Liver (tissue), 9 donors: ENCODE data around the gene UNC13A. TPM values are rescaled to one million over a fixed set of nuclear protein-coding genes. Genes with fewer than 3 reads are reported as not detected.

Experiments
- DNase-seq: peaks from one replicate; pipeline ENCODE4 v3.0.0-alpha.2; 2017; ENCODE audit warnings: low spot score
- H3K27ac ChIP-seq, 2 donors: one replicate each; pipeline ENCODE4 v1.7.0; 2013; ENCODE audit warnings: inconsistent platforms in 2 of 2, low read length in 2 of 2, control low read depth in 1 of 2, low read depth in 1 of 2, mild to moderate bottlenecking in 1 of 2
- H3K27me3 ChIP-seq, 4 donors: one replicate each; pipeline versions ENCODE4 v1.6.1 to v1.7.0; 2013; ENCODE audit warnings: low read length in 3 of 4, inconsistent platforms in 1 of 4, mild to moderate bottlenecking in 1 of 4, moderate library complexity in 1 of 4; ENCODE audit not compliant: control insufficient read depth in 4 of 4, insufficient read depth in 4 of 4
- H3K36me3 ChIP-seq, 4 donors: one replicate each; pipeline versions ENCODE4 v1.6.1 to v1.7.0; 2013; ENCODE audit warnings: low read length in 3 of 4, mild to moderate bottlenecking in 3 of 4, low read depth in 1 of 4, moderate library complexity in 1 of 4; ENCODE audit not compliant: control insufficient read depth in 4 of 4, insufficient read depth in 3 of 4
- H3K4me1 ChIP-seq, 4 donors: one replicate each; pipeline versions ENCODE4 v1.6.1 to v1.7.0; 2013; ENCODE audit warnings: low read length in 3 of 4, mild to moderate bottlenecking in 3 of 4, moderate library complexity in 1 of 4; ENCODE audit not compliant: control insufficient read depth in 4 of 4, insufficient read depth in 4 of 4
- H3K4me3 ChIP-seq, 3 donors: one replicate each; pipeline versions ENCODE4 v1.6.1 to v1.7.0; 2013; ENCODE audit warnings: low read length in 3 of 3, control low read depth in 1 of 3, low read depth in 1 of 3, mild to moderate bottlenecking in 1 of 3
- H3K9ac ChIP-seq, 2 donors: one replicate each; pipeline ENCODE4 v1.7.0; 2013; ENCODE audit warnings: low read length in 2 of 2, mild to moderate bottlenecking in 2 of 2, moderate library complexity in 2 of 2, control low read depth in 1 of 2, low read depth in 1 of 2
- H3K9me3 ChIP-seq, 4 donors: one replicate each; pipeline versions ENCODE4 v1.6.1 to v1.7.0; 2013; ENCODE audit warnings: low read length in 3 of 4; ENCODE audit not compliant: control insufficient read depth in 4 of 4
- ATF3 ChIP-seq: IDR thresholded peaks from 2 replicates; pipeline ENCODE4 v1.6.1; 2016; ENCODE audit warnings: antibody characterized with exemption
- CTCF ChIP-seq: fragments of 150-350 bp; IDR thresholded peaks from 2 replicates; pipeline ENCODE4 v1.5.1; 2017; ENCODE audit warnings: improper control_type of control experiment, low read depth, low read length; ENCODE audit not compliant: missing input control
- EGR1 ChIP-seq, 2 donors: IDR thresholded peaks; 2 replicates each; pipeline ENCODE4 v1.6.1; 2016 to 2018; ENCODE audit warnings: antibody characterized with exemption in 2 of 2, low read depth in 2 of 2
- FOXA1 ChIP-seq: IDR thresholded peaks from 2 replicates; pipeline ENCODE4 v1.6.1; 2016; ENCODE audit warnings: antibody characterized with exemption
- GABPA ChIP-seq, 2 donors: IDR thresholded peaks in 1 of 2; conservative IDR thresholded peaks in 1 of 2; 2 replicates each; pipeline ENCODE4 v1.6.1; 2016; ENCODE audit warnings: antibody characterized with exemption in 2 of 2, mild to moderate bottlenecking in 1 of 2, moderate library complexity in 1 of 2
- HNF4A ChIP-seq, 2 donors: conservative IDR thresholded peaks; 2 replicates each; pipeline ENCODE4 v1.6.1; 2016; ENCODE audit warnings: antibody characterized with exemption in 2 of 2, mild to moderate bottlenecking in 2 of 2
- HNF4G ChIP-seq: IDR thresholded peaks from 2 replicates; pipeline ENCODE4 v1.6.1; 2016; ENCODE audit warnings: antibody characterized with exemption
- JUND ChIP-seq, 2 donors: IDR thresholded peaks; 2 replicates each; pipeline ENCODE4 v1.6.1; 2016; ENCODE audit warnings: antibody characterized with exemption in 2 of 2
- MAX ChIP-seq: IDR thresholded peaks from 2 replicates; pipeline ENCODE4 v1.6.1; 2016; ENCODE audit warnings: antibody characterized with exemption
- NR2F2 ChIP-seq: IDR thresholded peaks from 2 replicates; pipeline ENCODE4 v1.6.1; 2016; ENCODE audit warnings: antibody characterized with exemption
- RAD21 ChIP-seq, 2 donors: IDR thresholded peaks; 2 replicates each; pipeline ENCODE4 v1.6.1; 2016; ENCODE audit warnings: antibody characterized with exemption in 2 of 2, mild to moderate bottlenecking in 2 of 2
- REST ChIP-seq: IDR thresholded peaks from 2 replicates; pipeline ENCODE4 v1.6.1; 2016; ENCODE audit warnings: antibody characterized with exemption, mild to moderate bottlenecking
- RXRA ChIP-seq, 2 donors: IDR thresholded peaks; 2 replicates each; pipeline ENCODE4 v1.6.1; 2017 to 2018; ENCODE audit warnings: antibody characterized with exemption in 2 of 2, mild to moderate bottlenecking in 1 of 2
- SP1 ChIP-seq: IDR thresholded peaks from 2 replicates; pipeline ENCODE4 v1.6.1; 2018; ENCODE audit warnings: antibody characterized with exemption, mild to moderate bottlenecking
- TAF1 ChIP-seq: conservative IDR thresholded peaks from 2 replicates; pipeline ENCODE4 v1.6.1; 2016; ENCODE audit warnings: antibody characterized with exemption, mild to moderate bottlenecking
- YY1 ChIP-seq: IDR thresholded peaks from 2 replicates; pipeline ENCODE4 v1.6.1; 2016; ENCODE audit warnings: antibody characterized with exemption, mild to moderate bottlenecking
- ZBTB33 ChIP-seq: IDR thresholded peaks from 2 replicates; pipeline ENCODE4 v1.6.1; 2016; ENCODE audit warnings: antibody characterized with exemption
- WGBS: extraction: QIAGEN DNeasy Blood & Tissue Kit; methylation state at CpG from one replicate; pipeline ENCODE4 v1.1.7; 2013; 5-methylcytosine and 5-hydroxymethylcytosine counted together
- polyA plus RNA-seq, 2 donors: library from polyadenylated mRNA; stranded (reverse) in 1 of 2; unstranded in 1 of 2; fragments of 200-250 nt in 1 of 2; fragments of >200 nt in 1 of 2; fragmentation: Nextera tagmentation in 1 of 2; extraction: Ambion mirVana in 1 of 2; gene quantifications; one replicate each; pipeline versions ENCODE4 v1.2.1 to v1.2.3, GENCODE V29; 2013 to 2015
- total RNA-seq, 2 donors: library from RNA; depleted of rRNA; stranded (reverse); fragments of >200 nt; gene quantifications; one replicate each; pipeline ENCODE4 v1.2.3, GENCODE V29; 2014
- donor health status: healthy.
- donor health status: healthy.
- donor health status: healthy.
- donor health status: healthy.
- donor health status: healthy.

The UNC13A gene
- total and polyA plus RNA-seq, 4 donors: under 0.01 to 0.01 TPM; not detected in 2

GRCh38 chr19:17686592-17687024 is 1.5 kb downstream of the UNC13A start:
- WGBS: under 1% methylated on average over 28 of the region's 28 CpGs
- Histone ChIP-seq H3K4me1 (peaks cover 0 to 8% (median 1%) of the 10 kb centered on the region in 4 donors), H3K9me3 (no peaks in the 10 kb centered on the region), H3K27ac (no peak overlapping the region), H3K4me3 (no peak overlapping the region), H3K36me3 (no peaks in the 10 kb centered on the region), H3K9ac (no peak overlapping the region), H3K27me3 (peaks cover 0 to 14% (median 4%) of the 10 kb centered on the region in 4 donors)
- DNase-seq: no peak
- TF ChIP-seq ATF3 (no peak), REST (no peak), YY1 (no peak)

- peaks cover 0 to 8% (median 1%) of the 10 kb centered on the region in 4 donors for H3K4me1 ChIP-seq
- H3K4me3 ChIP-seq: no peak overlapping the region
- H3K27me3 ChIP-seq: peaks cover 0 to 15% (median 4%) of the 10 kb centered on the region in 4 donors
- DNase-seq: no peak
- H3K9me3 ChIP-seq: no peaks in the 10 kb centered on the region
- 4% methylated on average over 12 of the region's 12 CpGs for WGBS
- TF ChIP-seq JUND (IDR thresholded peaks at IDR 0.05) (no peak), CTCF (no peak), NR2F2 (no peak), ZBTB33 (no peak), HNF4A (conservative IDR thresholded peaks at IDR 0.05) (no peak), ATF3 (no peak), EGR1 (IDR thresholded peaks at IDR 0.05; ENCODE audit: low read depth in 2 of 2) (no peak), HNF4G (no peak), FOXA1 (no peak), MAX (no peak), TAF1 (no peak), REST (no peak), GABPA (IDR thresholded peaks at IDR 0.05 in 1 of 2, conservative IDR thresholded peaks at IDR 0.05 in 1 of 2) (no peak), RXRA (IDR thresholded peaks at IDR 0.05) (no peak), RAD21 (IDR thresholded peaks at IDR 0.05) (no peak), SP1 (no peak)
- no peaks in the 10 kb centered on the region for H3K36me3 ChIP-seq
- no peak overlapping the region for H3K9ac ChIP-seq
- H3K27ac ChIP-seq: no peak overlapping the region
Observed at GRCh38 chr19:17686023-17686521, 2.1 kb downstream of the UNC13A start.
